Lower leg skin (tissue), 4 donors: Measurements from ENCODE around the gene SMO. TPM values are rescaled to one million over a fixed set of nuclear protein-coding genes. Genes with fewer than 3 reads are reported as not detected.

ENCODE experiments used
- DNase-seq, 2 donors: peaks; one replicate each; pipeline ENCODE4 v3.0.0-alpha.2; 2019; ENCODE audit warnings: low spot score in 2 of 2
- H3K4me3 ChIP-seq: fragments of 200-600 bp; sonication (generic); 2 replicates; pipeline ENCODE4 v1.5.1; 2017; ENCODE audit warnings: mild to moderate bottlenecking, low read depth; ENCODE audit not compliant: poor library complexity, severe bottlenecking
- POLR2A ChIP-seq, 2 donors: fragments of 450-650 bp; IDR thresholded peaks; one replicate each; pipeline ENCODE4 v1.6.1; 2016 to 2017; ENCODE audit warnings: antibody characterized with exemption in 2 of 2, mild to moderate bottlenecking in 1 of 2, moderate library complexity in 1 of 2
- WGBS, 2 donors: methylation state at CpG; one replicate each; pipeline ENCODE4 v1.1.5; 2018; 5-methylcytosine and 5-hydroxymethylcytosine counted together
- intact Hi-C: fragments of 100-400 bp; cut with DNase I; formaldehyde crosslinking; loops from one replicate; pipeline ENCODE4 v1.15.0; 2023; ENCODE audit warnings: low total_unique reads
- total RNA-seq, 4 donors: library from RNA; depleted of rRNA; stranded (reverse); fragments of >200 nt; gene quantifications; one replicate each; pipeline ENCODE4 v1.1.0, GENCODE V29; 2016
- TF ChIP-seq, protein P1 (sequence below), 3 donors: fragments of 450-650 bp; IDR thresholded peaks; one replicate each; pipeline ENCODE4 v1.5.1; 2016; ENCODE audit warnings: antibody characterized with exemption in 3 of 3, mild to moderate bottlenecking in 3 of 3, moderate library complexity in 2 of 3

The SMO gene
- total RNA-seq, 4 donors from 2014 or later: 9.7 to 19.4 (median 14.7) TPM

DNA sequence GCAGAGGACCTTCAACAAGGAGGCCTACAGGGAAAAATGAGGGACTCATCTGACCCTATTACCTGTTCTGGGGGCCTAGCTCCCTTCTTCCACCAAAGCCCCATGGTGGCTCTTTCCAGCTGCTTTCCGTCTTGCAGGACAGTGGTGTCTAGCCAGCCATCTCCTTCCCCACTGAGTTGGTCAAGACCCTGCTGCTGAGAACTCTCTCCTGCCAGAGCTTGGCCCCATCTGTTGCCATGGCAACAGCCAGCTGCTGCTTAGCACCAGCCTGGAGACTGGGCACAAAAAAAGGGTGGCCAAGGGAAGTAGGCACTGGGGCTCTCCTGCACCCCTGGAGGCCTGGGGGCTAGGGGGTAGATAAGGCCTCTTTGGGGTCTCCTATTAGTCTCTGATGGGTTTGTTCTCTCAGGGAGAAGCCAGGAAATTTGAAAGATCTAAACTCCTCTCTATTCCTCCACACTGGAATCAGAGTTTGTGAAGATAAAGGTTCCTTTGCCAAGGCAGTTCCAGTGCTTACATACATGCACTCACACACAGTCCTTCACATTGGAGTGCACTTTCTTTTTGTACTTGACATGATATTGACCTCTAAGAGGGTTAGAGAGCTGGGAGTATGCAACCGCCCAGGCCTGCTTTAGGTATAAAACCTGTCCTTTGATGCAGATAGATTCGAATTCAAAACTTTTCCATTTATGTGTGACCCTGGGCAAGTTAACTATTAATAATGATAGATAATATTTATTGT is 28.1 kb upstream of the SMO start:
- intact Hi-C loops: no loop called here
- DNase-seq: no peak
- TF ChIP-seq, protein P1, sequence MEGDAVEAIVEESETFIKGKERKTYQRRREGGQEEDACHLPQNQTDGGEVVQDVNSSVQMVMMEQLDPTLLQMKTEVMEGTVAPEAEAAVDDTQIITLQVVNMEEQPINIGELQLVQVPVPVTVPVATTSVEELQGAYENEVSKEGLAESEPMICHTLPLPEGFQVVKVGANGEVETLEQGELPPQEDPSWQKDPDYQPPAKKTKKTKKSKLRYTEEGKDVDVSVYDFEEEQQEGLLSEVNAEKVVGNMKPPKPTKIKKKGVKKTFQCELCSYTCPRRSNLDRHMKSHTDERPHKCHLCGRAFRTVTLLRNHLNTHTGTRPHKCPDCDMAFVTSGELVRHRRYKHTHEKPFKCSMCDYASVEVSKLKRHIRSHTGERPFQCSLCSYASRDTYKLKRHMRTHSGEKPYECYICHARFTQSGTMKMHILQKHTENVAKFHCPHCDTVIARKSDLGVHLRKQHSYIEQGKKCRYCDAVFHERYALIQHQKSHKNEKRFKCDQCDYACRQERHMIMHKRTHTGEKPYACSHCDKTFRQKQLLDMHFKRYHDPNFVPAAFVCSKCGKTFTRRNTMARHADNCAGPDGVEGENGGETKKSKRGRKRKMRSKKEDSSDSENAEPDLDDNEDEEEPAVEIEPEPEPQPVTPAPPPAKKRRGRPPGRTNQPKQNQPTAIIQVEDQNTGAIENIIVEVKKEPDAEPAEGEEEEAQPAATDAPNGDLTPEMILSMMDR (IDR thresholded peaks at IDR 0.05): no peak
- no peak for TF ChIP-seq POLR2A (IDR thresholded peaks at IDR 0.05)
- 94 to 99% methylated on average over 3 of the region's 3 CpGs for WGBS, 2 donors
- H3K4me3 ChIP-seq: no peak overlapping the region

DNA sequence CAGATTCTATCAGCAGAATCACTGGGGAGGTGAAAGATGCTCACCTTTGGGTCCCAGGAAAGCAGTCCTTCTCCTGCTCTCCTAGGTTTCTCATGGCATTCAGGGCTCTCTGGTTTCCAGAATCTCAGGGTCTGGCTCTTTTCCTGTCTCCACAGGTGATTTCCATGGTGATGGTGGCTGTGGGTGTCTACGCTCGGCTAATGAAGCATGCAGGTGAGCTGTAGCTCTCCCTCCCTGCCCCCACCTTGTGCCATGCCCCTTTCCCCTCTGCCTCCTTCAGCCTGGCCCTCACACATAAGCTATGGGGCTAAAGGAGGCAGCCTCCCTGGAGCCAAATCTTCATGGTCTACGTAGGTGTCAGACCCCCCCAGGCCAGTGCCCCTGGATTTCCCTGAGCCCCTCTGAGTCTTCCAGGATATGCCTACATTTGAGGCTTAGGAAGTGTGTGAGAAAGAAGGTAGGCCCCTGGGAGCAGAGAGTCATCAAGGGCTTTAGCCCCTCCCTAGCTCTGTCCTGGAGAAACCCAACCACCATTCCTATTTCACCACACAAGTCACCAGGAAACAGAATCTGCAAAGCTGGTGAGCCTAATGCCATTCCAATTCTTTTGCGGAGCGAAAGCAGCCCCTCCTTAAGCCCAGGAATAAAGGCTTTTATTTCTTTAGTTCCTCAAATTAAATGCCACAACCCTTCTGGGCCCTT is 26.8 kb upstream of the SMO start:
- no peak overlapping the region for H3K4me3 ChIP-seq
- 92 to 96% methylated on average over 5 of the region's 5 CpGs for WGBS, 2 donors
- intact Hi-C loops: no loop called here
- no peak for DNase-seq
- no peak for TF ChIP-seq POLR2A (IDR thresholded peaks at IDR 0.05)
- TF ChIP-seq, protein P1 (IDR thresholded peaks at IDR 0.05): no peak

DNA sequence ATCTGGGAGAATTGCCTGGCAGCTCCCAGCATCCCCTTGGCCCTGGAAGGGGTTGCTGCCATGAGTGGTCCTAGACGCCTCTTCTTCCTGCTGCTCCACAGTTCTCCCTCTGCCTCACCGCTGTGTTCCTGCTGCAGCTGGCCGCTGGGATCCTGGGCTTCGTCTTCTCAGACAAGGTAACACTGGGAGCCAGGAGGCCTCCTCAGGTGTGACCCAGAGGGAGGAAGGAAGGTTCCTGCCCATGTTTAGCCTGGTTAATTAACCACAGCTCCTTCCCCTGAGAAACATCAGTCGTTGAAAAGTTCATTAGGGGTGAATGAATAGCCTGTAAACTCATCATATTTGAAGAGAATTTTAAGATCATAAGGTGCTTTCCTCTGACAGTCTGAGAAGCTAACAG is 25.7 kb upstream of the SMO start:
- 85 to 88% methylated on average over 5 of the region's 5 CpGs for WGBS, 2 donors
- no peak for DNase-seq
- H3K4me3 ChIP-seq: no peak overlapping the region
- TF ChIP-seq, protein P1 (IDR thresholded peaks at IDR 0.05): no peak
- no peak for TF ChIP-seq POLR2A (IDR thresholded peaks at IDR 0.05)
- intact Hi-C loops: no loop called here

DNA sequence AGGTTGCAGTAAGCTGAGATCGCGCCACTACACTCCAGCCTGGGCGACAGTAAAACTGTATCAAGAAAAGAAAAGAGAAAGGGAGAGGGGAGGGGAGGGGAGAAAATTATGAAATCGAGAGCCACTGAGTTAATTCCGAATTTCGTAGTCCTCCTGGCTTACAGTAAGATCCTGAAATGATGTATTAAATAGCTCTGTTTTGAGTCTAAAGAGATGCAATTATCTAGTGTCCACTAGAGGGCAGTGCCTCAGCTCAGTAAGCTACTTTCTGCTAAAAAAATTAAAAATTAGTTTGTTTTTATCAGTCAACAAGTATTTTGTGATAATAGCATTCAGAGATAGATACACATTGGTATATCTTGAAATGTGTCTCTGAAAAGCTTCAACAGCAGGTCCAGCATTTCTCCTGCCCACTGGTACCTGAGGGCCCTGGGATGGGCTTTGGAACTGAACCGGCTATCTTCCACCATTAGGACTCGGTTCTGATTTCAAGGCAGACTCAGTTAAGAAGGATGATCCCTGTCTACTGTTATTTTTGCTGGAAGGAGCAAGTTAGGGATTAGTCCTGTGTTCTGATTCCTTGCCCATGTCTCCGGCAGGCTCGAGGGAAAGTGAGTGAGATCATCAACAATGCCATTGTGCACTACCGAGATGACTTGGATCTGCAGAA is 24.4 kb upstream of the SMO start:
- DNase-seq: no peak
- TF ChIP-seq, protein P1 (IDR thresholded peaks at IDR 0.05): no peak
- no peak for TF ChIP-seq POLR2A (IDR thresholded peaks at IDR 0.05)
- WGBS, 2 donors: 47 to 52% methylated on average over 11 of the region's 11 CpGs
- intact Hi-C loops: no loop called here
- H3K4me3 ChIP-seq: no peak overlapping the region

DNA sequence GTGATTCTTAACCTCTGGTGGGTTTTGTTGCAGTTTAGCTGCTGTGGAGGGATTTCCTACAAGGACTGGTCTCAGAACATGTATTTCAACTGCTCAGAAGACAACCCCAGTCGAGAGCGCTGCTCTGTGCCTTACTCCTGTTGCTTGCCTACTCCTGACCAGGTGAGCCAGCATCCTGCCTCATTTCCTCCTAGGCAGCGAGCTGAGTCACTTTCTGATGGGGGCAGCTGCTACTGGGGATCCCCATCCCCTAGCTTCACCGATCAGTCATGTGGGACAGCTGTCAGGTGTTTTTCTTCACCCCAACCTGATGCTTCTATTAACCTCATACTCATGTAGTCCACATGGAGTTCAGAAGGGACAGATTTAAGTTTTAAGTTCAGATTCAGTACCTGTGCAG is 21.7 kb upstream of the SMO start:
- no peak overlapping the region for H3K4me3 ChIP-seq
- TF ChIP-seq, protein P1 (IDR thresholded peaks at IDR 0.05): no peak
- no peak for TF ChIP-seq POLR2A (IDR thresholded peaks at IDR 0.05)
- intact Hi-C loops: loop anchor here (2.0 kb wide), 1 partner anchor 44 kb away; no protein-coding TSS in a partner anchor
- DNase-seq: no peak
- WGBS, 2 donors: 89 to 92% methylated on average over 4 of the region's 4 CpGs
